ENCODE measurements around the gene KRTAP19-1. TPM values are rescaled to one million over a fixed set of nuclear protein-coding genes. Genes with fewer than 3 reads are reported as not detected.

KRTAP19-1 gene
- total and polyA plus RNA-seq, 9 of the 15 experiments (the other 6 are each of a cell fraction or from before 2014, with no cell fraction given): not detected

GRCh38 chr21:30497065-30497464 lies 16.9 kb upstream of the KRTAP19-1 start, which contains the start of gene KRTAP19-4:
Gene KRTAP19-4 (minus strand): TSS chr21:30497165. CDS start chr21:30497110, 55 bp downstream.
- Histone ChIP-seq H3K4me2 (ENCODE audit: insufficient read depth, low read length) (no peak within 1 kb of the TSS), H3K4me1 (replicated peaks in 1 of 2; ENCODE audit: control insufficient read depth in 2 of 2, insufficient read depth in 2 of 2, low read length in 2 of 2) (no peaks in the 10 kb centered on the region), H3K79me2 (ENCODE audit: control insufficient read depth, insufficient read depth, low read length) (no peaks in the 10 kb centered on the region), H4K20me1 (replicated peaks; ENCODE audit: control insufficient read depth, insufficient read depth, low read length) (no peaks in the 10 kb centered on the region), H2AFZ (ENCODE audit: low read depth, low read length) (no peak within 1 kb of the TSS), H3K27ac (ENCODE audit: extremely low read depth, low read depth, low read length) (no peak within 1 kb of the TSS), H3K36me3 (ENCODE audit: control insufficient read depth, insufficient read depth, low read length) (no peaks in the 10 kb centered on the region), H3K4me3 (no peak within 1 kb of the TSS), H3K9me3 (replicated peaks; ENCODE audit: control insufficient read depth, insufficient read depth, low read depth, low read length) (no peaks in the 10 kb centered on the region), H3K27me3 (ENCODE audit: control insufficient read depth in 2 of 2, insufficient read depth in 2 of 2, low read length in 2 of 2) (no peaks in the 10 kb centered on the region), H3K9ac (ENCODE audit: insufficient read depth in 1 of 2, low read depth in 2 of 2, low read length in 2 of 2) (no peak within 1 kb of the TSS), H3K9me1 (ENCODE audit: control insufficient read depth, insufficient read depth, low read length) (no peaks in the 10 kb centered on the region)
- in situ Hi-C loops (cut with MboI) (no loop called here), intact Hi-C loops (cut with micrococcal nuclease) (no loop called here)
- WGBS (ENCODE audit: insufficient coverage, low coverage, missing lambda C conversion rate): 2% methylated on average over 4 of the region's 4 CpGs
- DNase-seq (ENCODE audit: extremely low read depth in 1 of 4, low spot score in 3 of 4) (no peak), ATAC-seq (no peak), FAIRE-seq (no peak)
- TF ChIP-seq CHD1 (IDR thresholded peaks at IDR 0.05; ENCODE audit: low read length): no peak
- no peak for TF ChIP-seq ZNF707 (CRISPR knock-in tag; conservative IDR thresholded peaks at IDR 0.05)
- TF ChIP-seq CTCF (IDR thresholded peaks at IDR 0.05 in 2 of 3, conservative IDR thresholded peaks at IDR 0.05 in 1 of 3; ENCODE audit: insufficient read depth in 2 of 3, low read depth in 1 of 3, low read length in 3 of 3): no peak
- TF ChIP-seq DACH1 (IDR thresholded peaks at IDR 0.05; ENCODE audit: partially characterized antibody): no peak
- TF ChIP-seq MYBL2 (IDR thresholded peaks at IDR 0.05; ENCODE audit: low read depth): no peak
- TF ChIP-seq MYBL2 (CRISPR knock-in tag; IDR thresholded peaks at IDR 0.05; ENCODE audit: borderline replicate concordance): no peak
- TF ChIP-seq ZNF354B (CRISPR knock-in tag; IDR thresholded peaks at IDR 0.05): no peak
- TF ChIP-seq CHCHD3 (CRISPR knock-in tag; IDR thresholded peaks at IDR 0.05): no peak
- TF ChIP-seq RUNX1 (IDR thresholded peaks at IDR 0.05; ENCODE audit: low read depth): no peak
- TF ChIP-seq RBFOX2 (IDR thresholded peaks at IDR 0.05; ENCODE audit: low read depth, low read length): no peak
- TF ChIP-seq ID3 (CRISPR knock-in tag; IDR thresholded peaks at IDR 0.05): no peak
- TF ChIP-seq ID3 (tag; IDR thresholded peaks at IDR 0.05): no peak
- TF ChIP-seq JUNB (CRISPR knock-in tag; conservative IDR thresholded peaks at IDR 0.05): no peak
- no peak for TF ChIP-seq LARP7 (IDR thresholded peaks at IDR 0.05)
- no peak for TF ChIP-seq ARID3A (IDR thresholded peaks at IDR 0.05; ENCODE audit: borderline replicate concordance, low read depth, low read length)
- no peak for TF ChIP-seq PBX2 (CRISPR knock-in tag; IDR thresholded peaks at IDR 0.05; ENCODE audit: low read depth)
- no peak for TF ChIP-seq PBX2 (tag; conservative IDR thresholded peaks at IDR 0.05; ENCODE audit: low read depth)
- CTCF ChIA-PET (ENCODE audit: low intra/inter-chr PET ratio): no interaction called here
- no TSS peak for BruUV-seq (replicated peaks)
- POLR2A ChIA-PET: interaction anchor here (0.7 kb wide), 1 partner anchor 1037 kb away, joined by 3 read pairs; no protein-coding TSS in a partner anchor
